Activated T-helper 2 cell treated with anti-CD3 and anti-CD28 coated beads, Interferon-gamma antibody, Interleukin-2, Interleukin-4, amounts not matched to agents 10 μg/mL and 5 μg/mL and 100 μg/mL, durations not matched to agents 14 hours and 24 hours and 36 hours (primary cell): ENCODE measurements around the gene EVI5. TPM values are rescaled to one million over a fixed set of nuclear protein-coding genes. Genes with fewer than 3 reads are reported as not detected.
"Not testable (repeated sequence)": the region's sequence is repeated elsewhere in the genome, so short reads cannot be mapped to it uniquely, and the experiment has no call there.

ENCODE experiments used
- DNase-seq: peaks from one replicate; pipeline ENCODE4 v3.0.0; 2021; ENCODE audit warnings: low spot score
- H3K27ac Mint-ChIP-seq: one replicate; pipeline ENCODE4 v1.8.0; 2021; ENCODE audit warnings: mixed read lengths
- H3K27me3 Mint-ChIP-seq: one replicate; pipeline ENCODE4 v1.8.0; 2021; ENCODE audit warnings: low read depth, mixed read lengths
- H3K36me3 Mint-ChIP-seq: one replicate; pipeline ENCODE4 v1.8.0; 2021; ENCODE audit warnings: low read depth, mixed read lengths
- H3K4me1 Mint-ChIP-seq: one replicate; pipeline ENCODE4 v1.8.0; 2021; ENCODE audit warnings: low read depth, mixed read lengths
- H3K4me3 Mint-ChIP-seq: one replicate; pipeline ENCODE4 v1.8.0; 2021; ENCODE audit warnings: low read depth, mild to moderate bottlenecking, moderate library complexity, mixed read lengths
- H3K9me3 Mint-ChIP-seq: one replicate; pipeline ENCODE4 v1.8.0; 2021; ENCODE audit warnings: mixed read lengths
- intact Hi-C: fragments of 100-400 bp; cut with micrococcal nuclease; formaldehyde crosslinking; loops from one replicate; pipeline ENCODE4 v1.15.1; 2023
- total RNA-seq: library from RNA; stranded (reverse); gene quantifications from 2 replicates; pipeline ENCODE4 v1.2.3, GENCODE V29; 2022

EVI5 gene
- total RNA-seq, 1 donor from 2014 or later = 60.8 TPM

DNA sequence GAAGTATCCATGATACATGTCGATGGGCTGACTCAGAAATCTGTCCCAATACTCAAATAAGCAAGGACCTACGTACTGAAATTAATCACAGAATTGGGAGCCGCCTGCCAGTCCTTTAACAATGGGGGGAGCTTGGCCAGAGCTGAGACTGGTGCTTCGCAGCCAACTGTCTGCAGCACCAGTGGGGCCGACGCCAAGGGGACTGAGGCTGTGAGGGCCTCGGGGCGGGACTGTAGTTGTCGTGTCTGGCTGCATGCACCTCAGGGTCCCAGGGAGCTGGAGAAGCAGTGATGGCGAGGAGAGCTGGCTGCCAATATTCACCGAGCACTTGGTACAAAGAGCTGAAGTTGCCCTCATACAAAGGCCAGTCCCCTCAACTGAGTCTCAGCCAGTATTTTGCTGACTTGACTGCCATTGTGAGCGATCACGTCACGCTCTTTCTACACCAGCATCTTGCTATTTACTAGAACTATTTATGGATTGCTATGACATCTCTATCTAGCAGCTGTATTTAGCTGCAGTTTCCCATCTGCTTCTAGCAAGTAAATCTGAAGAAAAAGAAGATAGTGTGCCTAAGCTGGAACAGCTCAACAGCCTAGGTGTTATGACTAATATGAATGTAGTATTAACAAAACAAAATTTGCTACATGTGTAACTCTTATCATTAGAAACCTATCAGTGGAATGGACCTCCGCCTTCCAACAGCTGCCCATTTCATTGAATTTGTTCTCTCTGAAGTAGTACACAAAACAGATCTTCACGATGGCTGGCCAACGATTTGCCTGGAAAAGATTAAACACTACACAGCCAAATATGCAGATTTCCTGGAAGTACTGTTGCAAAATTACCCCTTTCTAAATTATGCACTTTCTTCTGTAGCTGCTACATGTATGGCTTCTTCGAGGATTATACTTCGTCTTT lies 29.1 kb downstream of the EVI5 start:
- intact Hi-C loops = no loop called here
- Mint-ChIP-seq H3K9me3 (no peaks in the 10 kb centered on the region), H3K4me3 (no peak overlapping the region), H3K27ac (no peak overlapping the region), H3K27me3 (peaks cover 10% of the 10 kb centered on the region), H3K36me3 (no peaks in the 10 kb centered on the region), H3K4me1 (no peaks in the 10 kb centered on the region)
- no peak for DNase-seq

DNA sequence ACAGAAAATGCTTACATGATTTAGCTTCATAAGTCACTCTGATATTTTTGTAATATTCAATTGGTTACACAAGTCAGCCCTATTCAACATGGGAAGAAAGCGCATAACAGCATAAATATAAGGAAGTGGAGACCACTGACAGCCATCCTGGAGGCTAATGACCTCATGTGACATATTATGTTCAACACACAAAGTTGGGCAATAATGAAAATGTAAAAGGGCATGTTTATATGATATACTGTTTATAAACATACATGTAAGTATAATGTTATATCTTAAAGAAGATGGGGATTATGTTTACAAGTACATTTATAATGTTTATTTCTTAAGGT lies 30.2 kb downstream of the EVI5 start:
- H3K36me3 Mint-ChIP-seq = no peaks in the 10 kb centered on the region
- H3K4me3 Mint-ChIP-seq = no peak overlapping the region
- no peak overlapping the region for H3K27ac Mint-ChIP-seq
- H3K4me1 Mint-ChIP-seq = no peaks in the 10 kb centered on the region
- intact Hi-C loops = no loop called here
- H3K27me3 Mint-ChIP-seq = peaks cover 12% of the 10 kb centered on the region
- DNase-seq = no peak
- no peaks in the 10 kb centered on the region for H3K9me3 Mint-ChIP-seq

DNA sequence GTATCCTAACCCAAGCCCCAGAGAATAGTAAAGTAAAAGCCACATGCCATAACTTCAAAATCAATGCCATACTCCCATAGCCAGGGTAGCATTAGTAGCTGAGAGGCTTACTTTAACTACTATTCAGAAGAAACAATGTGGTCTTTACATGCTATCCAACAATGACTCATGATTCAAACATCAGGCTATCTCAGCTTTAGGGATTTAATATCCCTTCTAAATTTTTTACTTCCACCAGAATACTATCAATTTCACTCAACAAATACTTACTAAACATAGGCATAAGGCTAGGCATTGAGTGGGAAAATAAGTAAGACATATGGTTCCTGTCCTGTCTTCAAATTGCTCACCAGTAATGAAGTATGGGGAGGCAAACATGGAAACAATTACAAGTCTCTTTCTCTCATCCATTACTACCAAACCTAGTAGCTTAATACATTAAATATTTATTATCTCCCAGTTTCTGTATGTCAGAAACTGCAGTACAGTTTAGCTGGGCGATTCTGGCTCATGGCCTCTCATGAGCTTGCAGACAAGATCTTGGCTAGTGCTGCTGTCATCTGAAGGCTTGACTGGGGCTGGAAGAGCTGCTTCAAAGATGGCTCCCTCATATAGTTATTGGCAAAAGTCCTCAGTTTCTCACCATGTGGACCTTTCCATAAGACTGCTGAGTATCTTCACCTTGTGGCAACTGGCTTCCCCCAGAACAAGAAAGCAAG lies 30.7 kb downstream of the EVI5 start:
- H3K27ac Mint-ChIP-seq = no peak overlapping the region
- no peaks in the 10 kb centered on the region for H3K36me3 Mint-ChIP-seq
- DNase-seq = no peak
- H3K9me3 Mint-ChIP-seq = no peaks in the 10 kb centered on the region
- intact Hi-C loops = no loop called here
- no peak overlapping the region for H3K4me3 Mint-ChIP-seq
- peaks cover 14% of the 10 kb centered on the region for H3K27me3 Mint-ChIP-seq
- H3K4me1 Mint-ChIP-seq = no peaks in the 10 kb centered on the region

DNA sequence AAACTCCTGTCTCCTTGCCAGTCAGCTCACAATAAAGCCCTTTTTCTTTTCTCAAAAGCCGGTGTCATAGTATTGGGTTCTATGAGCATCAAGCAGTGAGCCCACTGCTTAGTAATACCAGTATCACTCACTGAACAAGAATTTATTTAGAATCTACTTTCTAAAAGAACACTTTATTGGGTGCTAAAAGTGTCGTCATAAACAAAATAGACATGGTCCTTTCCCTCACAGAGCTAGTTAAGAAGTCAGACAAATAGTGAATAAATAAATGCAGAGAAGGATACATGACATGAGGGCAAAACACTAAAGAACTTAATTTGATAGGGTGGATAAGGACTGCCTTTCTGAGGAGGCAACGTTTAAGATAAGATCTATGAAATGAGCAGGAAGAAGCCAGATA lies 32.2 kb downstream of the EVI5 start:
- no peak overlapping the region for H3K4me3 Mint-ChIP-seq
- intact Hi-C loops = no loop called here
- H3K27ac Mint-ChIP-seq = no peak overlapping the region
- no peaks in the 10 kb centered on the region for H3K36me3 Mint-ChIP-seq
- H3K4me1 Mint-ChIP-seq = no peaks in the 10 kb centered on the region
- DNase-seq = no peak
- peaks cover 11% of the 10 kb centered on the region for H3K27me3 Mint-ChIP-seq
- no peaks in the 10 kb centered on the region for H3K9me3 Mint-ChIP-seq

DNA sequence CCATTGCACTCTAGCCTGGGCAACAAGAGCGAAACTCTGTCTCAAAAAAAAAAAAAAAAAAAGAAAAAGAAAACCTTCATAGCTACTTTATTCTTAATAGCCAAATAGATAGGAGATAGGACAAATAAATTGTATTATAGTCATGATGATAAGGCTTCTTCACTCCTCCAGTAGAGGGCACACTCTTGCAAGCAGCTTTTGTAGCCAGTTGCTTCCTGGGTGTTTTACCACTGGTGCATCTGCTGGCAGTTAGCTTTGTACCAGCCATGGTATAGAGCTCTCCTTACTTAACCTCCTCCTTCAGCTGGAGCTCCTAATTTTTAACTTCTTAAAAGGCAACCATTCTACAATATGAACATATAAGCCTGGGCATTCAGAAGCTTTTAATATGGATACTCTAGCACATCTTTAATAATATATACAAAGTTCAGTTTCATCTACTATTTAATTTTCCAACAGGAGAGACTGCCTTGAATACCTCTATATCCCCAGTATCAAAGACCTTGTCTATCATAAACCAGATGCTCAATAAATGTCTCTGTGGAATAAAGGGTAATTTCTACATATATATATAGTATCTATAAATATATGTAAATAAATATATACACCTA lies 35.8 kb downstream of the EVI5 start:
- Mint-ChIP-seq H3K27me3 (peaks cover 11% of the 10 kb centered on the region), H3K4me1 (no peaks in the 10 kb centered on the region), H3K4me3 (no peak overlapping the region), H3K27ac (no peak overlapping the region), H3K9me3 (no peaks in the 10 kb centered on the region), H3K36me3 (no peaks in the 10 kb centered on the region)
- intact Hi-C loops = loop anchor here (1.0 kb wide), 1 partner anchor 69 kb away; no protein-coding TSS in a partner anchor
- no peak for DNase-seq

DNA sequence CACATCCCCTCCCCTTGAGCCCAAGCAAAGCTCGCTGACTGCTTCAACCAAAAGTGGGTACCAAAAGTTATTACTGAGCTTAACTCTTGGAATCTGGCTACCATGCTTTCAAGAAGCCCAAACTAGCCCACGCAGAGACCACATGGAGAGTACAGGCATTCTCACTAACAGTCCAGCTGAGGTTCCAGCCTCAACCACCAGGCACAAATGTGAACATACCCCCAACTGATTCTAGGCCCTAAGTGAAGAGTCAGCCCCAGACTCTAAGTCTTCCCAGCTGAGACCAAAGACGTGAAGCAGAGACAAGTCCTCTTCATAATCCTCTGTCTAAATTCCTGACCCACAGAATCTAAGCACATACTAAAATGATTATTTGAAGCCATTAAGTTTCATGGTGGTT lies 36.8 kb downstream of the EVI5 start:
- DNase-seq = no peak
- Mint-ChIP-seq H3K4me3 (no peak overlapping the region), H3K36me3 (no peaks in the 10 kb centered on the region), H3K27ac (no peak overlapping the region), H3K4me1 (no peaks in the 10 kb centered on the region), H3K9me3 (no peaks in the 10 kb centered on the region), H3K27me3 (peaks cover 14% of the 10 kb centered on the region)
- intact Hi-C loops = no loop called here

DNA sequence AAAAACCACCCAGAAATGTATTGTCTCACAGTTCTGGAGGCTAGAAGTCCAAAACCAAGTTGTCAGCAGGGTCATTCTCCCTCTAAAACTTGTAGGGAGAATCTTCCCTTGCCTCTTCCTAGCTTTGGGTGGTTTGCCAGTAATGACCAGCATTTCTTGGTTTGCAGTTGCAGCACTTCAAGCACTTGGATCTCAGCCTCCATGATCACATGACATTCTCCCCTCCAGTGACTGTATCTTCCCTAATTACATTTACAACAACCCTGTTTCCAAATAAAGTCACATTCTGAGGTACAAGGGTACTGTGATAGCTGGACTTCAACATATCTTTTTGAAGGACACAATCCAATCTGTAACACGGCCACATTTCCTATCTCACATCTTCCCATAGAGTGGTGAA lies 37.2 kb downstream of the EVI5 start:
- H3K9me3 Mint-ChIP-seq = no peaks in the 10 kb centered on the region
- DNase-seq = no peak
- intact Hi-C loops = no loop called here
- H3K27me3 Mint-ChIP-seq = peaks cover 12% of the 10 kb centered on the region
- H3K4me3 Mint-ChIP-seq = no peak overlapping the region
- H3K4me1 Mint-ChIP-seq = no peaks in the 10 kb centered on the region
- H3K27ac Mint-ChIP-seq = no peak overlapping the region
- H3K36me3 Mint-ChIP-seq = no peaks in the 10 kb centered on the region

DNA sequence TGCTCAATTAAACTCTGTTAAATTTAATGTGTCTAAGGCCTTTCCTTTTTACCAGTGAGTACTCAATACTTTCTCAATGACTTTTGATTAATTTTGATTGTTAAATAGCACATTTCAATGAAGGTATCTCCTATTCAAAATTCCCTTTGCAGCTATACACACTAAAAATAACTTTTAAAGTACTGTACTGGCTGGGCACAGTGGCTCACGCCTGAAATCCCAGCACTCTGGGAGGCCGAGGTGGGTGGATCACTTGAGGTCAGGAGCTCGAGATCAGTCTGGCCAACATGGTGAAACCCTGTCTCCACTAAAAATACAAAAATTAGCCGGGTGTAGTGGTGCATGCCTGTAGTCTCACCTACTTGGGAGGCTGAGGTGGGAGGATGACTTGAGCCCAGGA lies 38.7 kb downstream of the EVI5 start:
- H3K27me3 Mint-ChIP-seq, H3K4me1 Mint-ChIP-seq, intact Hi-C loops, H3K36me3 Mint-ChIP-seq, H3K9me3 Mint-ChIP-seq, H3K4me3 Mint-ChIP-seq, DNase-seq, H3K27ac Mint-ChIP-seq: not testable (repeated sequence)

DNA sequence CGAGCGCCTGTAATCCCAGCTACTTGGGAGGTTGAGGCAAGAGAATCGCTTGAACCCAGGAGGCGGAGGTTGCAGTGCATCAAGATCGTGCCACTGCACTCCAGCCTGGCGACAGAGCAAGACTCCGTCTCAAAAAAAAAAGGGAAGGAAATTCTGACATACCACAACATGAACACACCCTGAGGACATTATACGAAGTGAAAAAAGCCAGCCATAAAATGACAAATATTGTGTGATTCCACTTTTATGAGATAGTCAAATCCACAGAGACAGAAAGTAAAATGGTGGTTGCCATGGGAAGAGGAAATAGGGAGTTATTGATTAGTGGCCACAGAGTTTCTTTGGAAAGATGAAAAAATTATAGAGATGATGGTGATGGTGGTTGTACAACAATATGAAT lies 41.7 kb downstream of the EVI5 start:
- Mint-ChIP-seq H3K27me3 (peaks cover 15% of the 10 kb centered on the region), H3K36me3 (no peaks in the 10 kb centered on the region), H3K4me1 (no peaks in the 10 kb centered on the region), H3K4me3 (no peak overlapping the region), H3K9me3 (no peaks in the 10 kb centered on the region), H3K27ac (no peak overlapping the region)
- intact Hi-C loops = no loop called here
- DNase-seq = no peak

DNA sequence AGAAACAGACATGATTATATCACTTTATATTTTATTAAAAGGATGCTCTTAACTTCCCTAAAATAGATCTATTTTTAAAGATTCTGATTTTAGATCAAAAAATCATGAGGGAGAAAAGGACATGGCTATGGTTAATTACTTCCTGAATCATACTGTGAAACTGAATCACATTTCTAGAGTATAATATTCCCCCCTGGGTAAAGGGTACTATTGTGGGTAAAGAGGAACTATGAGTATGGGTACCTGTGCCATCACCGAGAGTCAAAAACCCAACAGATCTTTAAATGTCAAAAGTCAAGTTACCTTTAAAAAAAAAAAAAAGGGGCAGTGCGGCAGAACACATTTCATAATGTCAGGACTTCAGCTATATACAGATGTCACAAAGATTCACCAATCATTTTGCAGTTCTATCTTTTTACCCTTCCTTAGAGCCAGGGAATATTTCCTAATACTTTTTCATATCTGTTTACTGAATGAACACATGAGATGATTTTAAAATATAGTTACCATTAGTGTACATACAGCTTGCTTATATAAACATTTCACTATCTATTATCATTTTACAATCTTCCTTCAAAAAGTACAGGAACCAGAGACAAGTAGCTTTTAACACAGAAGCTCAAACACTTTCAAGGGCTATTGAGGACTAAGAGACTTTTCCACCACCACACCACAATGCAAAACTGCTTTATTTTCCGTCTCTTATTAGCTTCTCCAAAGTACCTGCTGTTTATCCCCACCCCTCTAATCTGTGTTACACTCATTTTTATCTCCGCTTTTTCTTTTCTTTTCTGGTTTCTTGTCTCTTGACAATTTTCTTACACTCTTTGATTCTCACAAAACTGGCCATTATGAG lies 45.0 kb downstream of the EVI5 start:
- Mint-ChIP-seq H3K9me3 (no peaks in the 10 kb centered on the region), H3K27me3 (peaks cover 19% of the 10 kb centered on the region), H3K4me3 (no peak overlapping the region), H3K27ac (no peak overlapping the region), H3K4me1 (no peaks in the 10 kb centered on the region), H3K36me3 (no peaks in the 10 kb centered on the region)
- no peak for DNase-seq
- intact Hi-C loops = no loop called here

DNA sequence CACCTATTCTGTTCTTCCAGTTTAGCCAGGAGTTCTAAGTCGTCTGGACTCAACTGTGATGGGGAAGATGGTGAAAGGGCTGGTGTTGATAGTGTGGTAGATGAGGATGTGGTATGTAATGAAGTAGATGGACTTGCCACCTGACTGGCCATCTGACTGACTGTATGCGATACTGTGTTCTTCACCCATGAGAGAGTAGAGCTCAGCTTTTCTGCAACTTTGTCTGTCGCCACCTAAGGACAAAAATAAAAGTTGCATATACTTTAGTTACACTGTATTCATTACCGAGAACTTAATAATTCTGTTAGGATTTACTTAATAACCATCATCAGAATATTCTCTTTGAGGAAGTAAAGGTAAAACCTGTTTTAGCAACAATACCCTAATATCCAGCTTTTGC lies 48.5 kb downstream of the EVI5 start:
- Mint-ChIP-seq H3K27ac (no peak overlapping the region), H3K4me1 (no peaks in the 10 kb centered on the region), H3K27me3 (peaks cover 16% of the 10 kb centered on the region), H3K36me3 (no peaks in the 10 kb centered on the region), H3K9me3 (no peaks in the 10 kb centered on the region), H3K4me3 (no peak overlapping the region)
- intact Hi-C loops = no loop called here
- DNase-seq = no peak

DNA sequence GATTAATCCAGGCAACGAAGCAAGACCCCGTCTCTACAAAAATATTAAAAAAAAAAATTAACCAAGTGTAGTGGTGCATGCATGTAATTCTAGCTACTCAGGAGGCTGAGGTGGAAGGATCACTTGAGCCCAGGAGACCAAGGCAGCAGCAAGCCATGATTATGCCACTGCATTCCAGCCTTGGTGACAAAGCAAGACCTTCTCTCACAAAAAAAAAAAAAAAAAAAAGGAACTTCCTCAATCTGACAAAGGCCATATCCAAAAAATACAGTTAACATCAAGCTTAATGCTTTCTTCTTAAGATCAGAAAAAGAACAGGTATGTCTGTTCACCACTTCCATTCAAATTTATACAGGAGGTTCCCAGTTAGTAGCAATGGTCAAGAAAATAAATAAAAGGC lies 54.4 kb downstream of the EVI5 start:
- intact Hi-C loops = no loop called here
- no peak overlapping the region for H3K27ac Mint-ChIP-seq
- no peaks in the 10 kb centered on the region for H3K36me3 Mint-ChIP-seq
- no peaks in the 10 kb centered on the region for H3K4me1 Mint-ChIP-seq
- H3K4me3 Mint-ChIP-seq = no peak overlapping the region
- no peak for DNase-seq
- peaks cover 10% of the 10 kb centered on the region for H3K27me3 Mint-ChIP-seq
- H3K9me3 Mint-ChIP-seq = no peaks in the 10 kb centered on the region
